ENCODE results near the gene CNTN6. TPM values are rescaled to one million over a fixed set of nuclear protein-coding genes. Genes with fewer than 3 reads are reported as not detected.

The CNTN6 gene
- total and polyA plus RNA-seq, 2 of the 13 experiments (the other 11 are each of a cell fraction or from before 2014, with no cell fraction given), result not detected

DNA sequence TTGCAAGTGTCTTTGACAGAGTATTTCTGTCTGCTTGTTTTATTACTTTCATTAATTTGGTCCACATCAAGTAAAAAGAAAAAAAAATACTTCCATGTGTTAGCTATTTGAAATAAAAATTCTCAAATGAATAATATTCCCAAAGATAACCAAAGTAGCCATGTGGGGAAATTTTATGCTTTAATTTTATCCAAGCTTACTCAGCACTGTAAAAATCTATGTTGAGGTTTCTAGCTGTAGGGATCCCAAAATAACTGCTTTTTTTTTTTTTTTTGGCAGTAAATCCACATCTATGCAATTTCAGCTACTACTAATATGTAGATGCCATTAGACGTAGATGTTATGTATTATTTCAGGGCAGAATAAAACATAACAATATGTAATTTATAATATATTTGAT is 35.4 kb upstream of the CNTN6 start:
- Histone ChIP-seq H3K79me2 (ENCODE audit: insufficient read depth, low read length) (no peaks in the 10 kb centered on the region), H2AFZ (ENCODE audit: low read length) (no peak overlapping the region), H3K4me3 (replicated peaks in 1 of 3; ENCODE audit: insufficient read depth in 1 of 3, low read depth in 2 of 3, low read length in 3 of 3) (no peak overlapping the region), H3K9me3 (ENCODE audit: low read length) (peaks cover 95% of the 10 kb centered on the region), H4K20me1 (ENCODE audit: insufficient read depth, low read length) (no peaks in the 10 kb centered on the region), H3K4me1 (ENCODE audit: insufficient read depth, low read length) (no peaks in the 10 kb centered on the region), H3K27me3 (ENCODE audit: control insufficient read depth in 1 of 2, insufficient read depth in 2 of 2, low read length in 2 of 2) (no peaks in the 10 kb centered on the region), H3K9ac (ENCODE audit: insufficient read depth, low read depth, low read length) (no peak overlapping the region), H3K4me2 (ENCODE audit: low read depth, low read length) (no peak overlapping the region), H3K27ac (ENCODE audit: extremely low read length, insufficient read depth, low read length) (no peak overlapping the region), H3K36me3 (replicated peaks in 1 of 2; ENCODE audit: control insufficient read depth in 1 of 2, insufficient read depth in 2 of 2, low read length in 2 of 2) (no peaks in the 10 kb centered on the region)
- ATAC-seq (no peak), FAIRE-seq (no peak), DNase-seq (ENCODE audit: low spot score) (no peak)
- ChIA-PET POLR2A (no interaction called here), CTCF (ENCODE audit: low intra/inter-chr PET ratio, low total read pairs) (no interaction called here)
- 3% methylated on average over 1 of the region's 1 CpG for WGBS (ENCODE audit: low lambda C conversion rate)
- BruUV-seq (replicated peaks), result no TSS peak
- in situ Hi-C loops (cut with HindIII; ENCODE audit: extremely low pct_ligation_motif_present, low pct_unique_long_range_greater_than_20kb) (no loop called here), intact Hi-C loops (cut with micrococcal nuclease; ENCODE audit: unreplicated experiment) (no loop called here)
- TF ChIP-seq U2AF2 (IDR thresholded peaks at IDR 0.05; ENCODE audit: low read depth, low read length), result no peak
- no peak for TF ChIP-seq ZNF713 (CRISPR knock-in tag; IDR thresholded peaks at IDR 0.05)
- TF ChIP-seq DNMT1 (CRISPR knock-in tag; IDR thresholded peaks at IDR 0.05), result no peak
- no peak for TF ChIP-seq PHF21A (CRISPR knock-in tag; IDR thresholded peaks at IDR 0.05)
- no peak for TF ChIP-seq ZNF274 (CRISPR knock-in tag; IDR thresholded peaks at IDR 0.05)
- TF ChIP-seq SUZ12 (IDR thresholded peaks at IDR 0.05; ENCODE audit: low read depth, low read length), result no peak
- no peak for TF ChIP-seq HMG20A (CRISPR knock-in tag; IDR thresholded peaks at IDR 0.05; ENCODE audit: borderline replicate concordance)
- TF ChIP-seq SRSF1 (optimal IDR thresholded peaks at IDR 0.05; ENCODE audit: low read depth, low read length), result no peak
- no peak for TF ChIP-seq ZNF850 (CRISPR knock-in tag; conservative IDR thresholded peaks at IDR 0.05)
- no peak for TF ChIP-seq HOXA5 (CRISPR knock-in tag; IDR thresholded peaks at IDR 0.05)
- TF ChIP-seq NFKB2 (CRISPR knock-in tag; IDR thresholded peaks at IDR 0.05; ENCODE audit: borderline replicate concordance), result no peak
- TF ChIP-seq ZKSCAN8 (CRISPR knock-in tag; IDR thresholded peaks at IDR 0.05; ENCODE audit: borderline replicate concordance), result no peak
- TF ChIP-seq ZNF280D (CRISPR knock-in tag; IDR thresholded peaks at IDR 0.05), result no peak
- no peak for TF ChIP-seq ZNF660 (CRISPR knock-in tag; IDR thresholded peaks at IDR 0.05; ENCODE audit: borderline replicate concordance, low read depth)
- TF ChIP-seq ZSCAN25 (CRISPR knock-in tag; IDR thresholded peaks at IDR 0.05), result no peak
- TF ChIP-seq MAZ (IDR thresholded peaks at IDR 0.05; ENCODE audit: borderline replicate concordance, low read depth, low read length), result no peak
- TF ChIP-seq MAZ (CRISPR knock-in tag; IDR thresholded peaks at IDR 0.05; ENCODE audit: low read depth), result no peak
- TF ChIP-seq KLF13 (CRISPR knock-in tag; IDR thresholded peaks at IDR 0.05), result no peak
- no peak for TF ChIP-seq ZNF33A (CRISPR knock-in tag; IDR thresholded peaks at IDR 0.05; ENCODE audit: borderline replicate concordance)
